Ishikawa (cell line): ENCODE measurements around the gene SPEM1.

Experiments used
- CEBPB ChIP-seq: IDR thresholded peaks from 2 replicates; pipeline ENCODE4 v1.6.1; 2012
- EGR1 ChIP-seq: IDR thresholded peaks from 2 replicates; pipeline ENCODE4 v1.6.1; 2012
- EP300 ChIP-seq: IDR thresholded peaks from 2 replicates; pipeline ENCODE4 v1.6.1; 2012; ENCODE audit warnings: borderline replicate concordance
- MAX ChIP-seq: IDR thresholded peaks from 2 replicates; pipeline ENCODE4 v1.6.1; 2012
- RAD21 ChIP-seq: IDR thresholded peaks from 2 replicates; pipeline ENCODE4 v1.6.1; 2012; ENCODE audit warnings: low read depth
- TAF1 ChIP-seq: IDR thresholded peaks from 2 replicates; pipeline ENCODE4 v1.6.1; 2012; ENCODE audit warnings: low read depth, mild to moderate bottlenecking
- USF1 ChIP-seq: IDR thresholded peaks from 2 replicates; pipeline ENCODE4 v1.6.1; 2012
- YY1 ChIP-seq: IDR thresholded peaks from 2 replicates; pipeline ENCODE4 v1.6.1; 2012; ENCODE audit warnings: low read depth
- ZBTB7A ChIP-seq: IDR thresholded peaks from 2 replicates; pipeline ENCODE4 v1.6.1; 2012; ENCODE audit warnings: low read depth

GRCh38 chr17:7391307-7391706 lies 28.8 kb upstream of the SPEM1 start:
- TF ChIP-seq TAF1 (no peak), EP300 (no peak), USF1 (no peak), RAD21 (no peak), EGR1 (no peak), MAX (no peak), CEBPB (no peak), ZBTB7A (no peak), YY1 (no peak)
